Stomach (tissue), 4 donors: Measurements from ENCODE around the gene NR2F6.

ENCODE experiments used
- CTCF ChIP-seq, 7 experiments: fragments of 450-650 bp in 4 of 7; fragments of 200-600 bp in 3 of 7; sonication (generic) in 3 of 7; IDR thresholded peaks; one replicate each; pipeline ENCODE4 v1.5.1; 2016 to 2019; ENCODE audit warnings: antibody characterized with exemption in 7 of 7, control low read depth in 2 of 7, mild to moderate bottlenecking in 1 of 7
- POLR2A ChIP-seq, 4 donors: fragments of 450-650 bp; IDR thresholded peaks; one replicate each; pipeline ENCODE4 v1.6.1; 2016; ENCODE audit warnings: antibody characterized with exemption in 4 of 4, control low read depth in 2 of 4, mild to moderate bottlenecking in 1 of 4, moderate library complexity in 1 of 4
- POLR2AphosphoS5 ChIP-seq, 3 donors: sonication (generic); formaldehyde crosslinking; IDR thresholded peaks; one replicate each; pipeline ENCODE4 v1.6.1; 2016; ENCODE audit warnings: antibody characterized with exemption in 3 of 3

GRCh38 chr19:17259118-17259780 is 13.5 kb upstream of the NR2F6 start:
- TF ChIP-seq CTCF (IDR thresholded peaks at IDR 0.05) = no peak
- TF ChIP-seq POLR2AphosphoS5 (IDR thresholded peaks at IDR 0.05) = no peak
- no peak for TF ChIP-seq POLR2A (IDR thresholded peaks at IDR 0.05)
